GM18520 (cell line): ENCODE measurements around the gene MSH5.

Experiments
- ATAC-seq: cut with Tn5 transposase; IDR thresholded peaks from one replicate; pipeline ENCODE4 v1.9.1; 2021; ENCODE audit not compliant: unreplicated experiment

MSH5 gene

DNA sequence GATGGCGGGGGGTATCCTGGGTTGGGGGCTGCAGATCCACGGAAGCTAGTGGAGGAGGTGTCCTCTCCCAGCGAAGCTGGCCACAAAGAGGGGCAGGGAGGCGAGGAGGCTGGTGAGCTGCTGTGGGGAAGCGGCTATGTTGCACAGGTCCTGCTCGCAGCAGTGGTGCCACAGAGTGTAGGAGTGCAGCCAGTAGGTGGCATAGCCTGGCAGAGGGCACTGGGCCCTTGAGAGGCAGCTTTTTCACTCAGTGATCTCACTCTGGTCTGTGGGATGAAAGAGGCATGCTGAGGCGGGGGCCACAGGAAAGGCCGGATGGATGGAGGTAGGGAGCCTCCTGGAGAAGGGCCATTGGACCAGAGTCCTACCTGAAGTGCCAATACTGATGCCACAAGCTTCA lies 27.5 kb upstream of the MSH5 start:
- ATAC-seq, result no peak

DNA sequence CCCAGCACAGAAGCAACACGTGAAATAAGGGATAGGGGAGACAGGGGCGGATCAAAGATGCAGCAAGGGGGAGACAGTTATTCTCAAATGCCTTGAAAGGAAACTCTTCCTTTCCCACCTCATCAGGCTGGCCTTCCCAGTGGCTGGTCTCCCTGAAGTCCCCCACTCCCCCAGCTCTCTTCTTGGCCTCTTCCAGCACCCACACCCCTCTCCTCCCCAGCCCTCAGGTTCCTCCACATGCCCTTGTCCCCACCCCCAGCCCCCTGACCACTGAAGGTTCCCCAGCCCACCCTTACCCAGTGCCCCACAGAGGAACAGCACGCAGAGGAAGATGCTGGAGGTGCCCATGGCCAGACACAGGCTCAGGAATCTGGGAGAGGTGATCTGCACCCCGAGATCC lies 26.3 kb upstream of the MSH5 start:
- ATAC-seq, result no peak

DNA sequence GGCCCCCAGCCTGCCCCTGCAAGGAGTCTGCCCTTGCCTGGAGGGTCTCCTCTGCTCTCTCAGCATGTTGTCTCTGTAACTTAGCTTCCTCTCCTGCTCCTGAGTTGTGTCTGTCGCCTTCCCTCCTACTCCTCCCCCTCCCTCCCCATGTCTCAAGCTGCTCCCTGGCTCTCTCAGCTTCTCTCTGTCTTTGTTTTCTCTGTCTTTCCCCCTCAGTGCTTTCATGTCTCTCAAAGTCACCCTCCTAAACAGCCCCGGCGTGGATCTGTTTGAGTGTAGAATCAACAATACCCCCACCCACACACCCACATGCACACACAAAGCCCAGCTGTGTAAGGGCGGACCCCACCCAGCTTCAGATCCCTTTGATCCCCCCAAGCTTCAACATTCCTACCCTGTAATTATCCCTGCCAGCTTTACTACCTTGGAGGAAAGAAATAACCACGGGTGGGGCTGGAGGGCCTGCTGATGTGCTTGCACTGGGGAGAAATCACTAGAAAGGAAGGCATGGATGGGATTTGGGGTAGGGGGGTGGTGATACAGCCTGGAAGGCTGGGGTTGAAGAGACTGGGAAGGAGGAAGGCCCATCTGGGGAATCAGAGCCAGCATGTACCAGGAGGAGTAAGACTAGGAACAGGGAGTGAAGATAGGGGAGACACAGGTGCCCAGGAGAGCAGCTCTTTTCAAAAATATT lies 25.7 kb upstream of the MSH5 start:
- ATAC-seq, result no peak

DNA sequence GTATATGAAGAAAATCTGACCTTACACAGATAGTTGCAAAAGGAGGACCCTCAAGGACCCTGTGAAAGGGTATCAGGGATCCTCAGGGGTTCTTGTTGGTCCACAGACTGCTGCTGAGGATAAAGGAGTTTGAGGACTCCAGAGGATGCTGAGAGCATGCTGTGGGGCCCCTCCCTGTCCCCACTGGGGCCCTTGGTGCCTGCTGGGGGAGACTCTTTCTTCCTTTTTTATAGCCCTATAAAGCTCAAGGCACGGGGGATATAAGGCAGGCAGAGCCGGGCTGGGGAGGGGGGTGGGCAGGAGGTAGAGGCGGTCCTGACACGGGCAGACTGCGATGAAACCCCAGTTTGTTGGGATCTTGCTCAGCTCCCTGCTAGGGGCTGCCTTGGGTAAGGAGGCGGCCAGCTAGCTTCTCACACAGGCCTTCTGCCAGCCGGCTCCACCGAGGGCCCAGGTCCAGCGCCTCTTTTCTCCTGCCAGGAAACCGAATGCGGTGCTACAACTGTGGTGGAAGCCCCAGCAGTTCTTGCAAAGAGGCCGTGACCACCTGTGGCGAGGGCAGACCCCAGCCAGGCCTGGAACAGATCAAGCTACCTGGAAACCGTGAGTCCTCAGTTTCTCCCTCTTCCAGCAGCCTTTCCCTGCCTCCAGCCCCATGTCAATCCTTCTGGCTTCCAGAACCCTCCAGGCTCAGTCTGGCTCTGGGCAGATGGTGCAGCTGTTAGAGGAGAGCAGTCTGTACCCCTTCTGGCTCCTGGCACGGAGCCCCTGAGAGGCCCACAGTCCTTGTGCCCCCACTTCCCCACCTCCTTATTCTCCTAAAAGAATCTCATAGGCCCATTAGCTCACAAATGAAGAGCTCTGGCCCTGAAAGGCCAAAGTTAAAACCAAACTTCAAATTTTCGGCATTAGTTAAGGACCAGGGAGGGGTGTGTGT lies 24.5 kb upstream of the MSH5 start, which contains the start of gene LY6G6D:
Gene LY6G6D (plus strand): TSS at position 327 of the 937 bp plus-strand sequence. CDS start 8 bp downstream, at position 335.
- no peak for ATAC-seq

DNA sequence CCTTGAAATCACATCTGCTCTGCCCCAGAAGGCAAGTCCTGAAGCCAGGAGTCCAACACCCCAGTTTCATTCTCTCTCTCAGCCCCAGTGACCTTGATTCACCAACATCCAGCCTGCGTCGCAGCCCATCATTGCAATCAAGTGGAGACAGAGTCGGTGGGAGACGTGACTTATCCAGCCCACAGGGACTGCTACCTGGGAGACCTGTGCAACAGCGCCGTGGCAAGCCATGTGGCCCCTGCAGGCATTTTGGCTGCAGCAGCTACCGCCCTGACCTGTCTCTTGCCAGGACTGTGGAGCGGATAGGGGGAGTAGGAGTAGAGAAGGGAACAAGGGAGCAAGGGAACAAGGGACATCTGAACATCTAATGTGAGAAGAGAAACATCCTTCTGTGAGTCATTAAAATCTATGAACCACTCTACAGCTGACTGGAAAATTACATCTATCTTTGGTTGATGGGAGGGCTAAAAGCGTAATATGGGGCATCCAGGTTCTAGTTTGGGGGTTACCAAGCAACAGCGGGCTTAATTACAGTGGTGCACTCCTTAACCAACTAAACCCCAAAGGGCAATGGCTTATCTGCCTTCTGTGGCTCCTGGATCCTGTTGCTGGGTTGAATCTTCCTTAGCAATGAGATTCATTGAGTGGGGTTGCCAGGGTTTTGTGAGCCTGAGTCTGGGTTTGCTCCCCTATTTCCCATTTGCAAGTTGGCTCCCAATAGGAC lies 22.1 kb upstream of the MSH5 start:
- ATAC-seq, result no peak

DNA sequence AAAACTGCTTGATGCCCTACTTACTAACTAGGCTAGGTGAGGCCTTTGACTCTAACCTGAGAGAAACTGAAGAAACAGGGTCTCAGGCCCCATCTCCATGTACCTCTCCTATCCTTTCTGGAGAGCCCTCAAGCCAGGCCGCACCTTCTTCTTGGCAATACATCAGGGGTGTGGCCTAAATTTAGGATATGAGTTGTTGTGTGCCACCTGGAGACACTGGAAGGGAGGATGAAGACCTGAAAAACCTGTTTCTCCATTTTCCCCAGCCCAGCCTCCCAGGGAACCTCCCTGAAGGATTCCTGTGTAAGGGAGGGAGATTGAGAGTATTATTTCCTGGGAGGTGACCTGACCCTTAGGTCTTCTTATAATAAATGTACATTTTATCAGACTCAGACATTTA lies 21.5 kb upstream of the MSH5 start:
- ATAC-seq, result no peak

DNA sequence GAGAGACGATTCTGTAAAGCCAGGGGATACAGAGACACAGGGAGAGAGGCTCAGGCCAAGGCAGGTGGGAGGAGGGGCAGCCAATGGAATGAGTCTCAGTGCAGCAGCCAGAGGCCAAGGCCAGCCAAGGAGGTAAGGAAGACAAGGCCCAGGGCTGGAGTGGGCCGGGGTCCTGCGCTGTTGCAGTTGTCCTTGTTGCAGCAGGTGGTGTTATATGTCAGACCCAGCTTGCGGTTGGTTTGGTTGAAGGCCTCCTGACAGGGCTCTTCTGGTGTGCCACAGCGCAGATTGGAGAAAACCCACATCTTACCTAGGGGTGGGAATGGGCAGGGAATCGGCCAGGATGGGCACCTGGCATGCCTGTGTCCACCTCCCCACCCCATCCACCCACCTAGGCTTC lies 20.8 kb upstream of the MSH5 start:
- no peak for ATAC-seq

DNA sequence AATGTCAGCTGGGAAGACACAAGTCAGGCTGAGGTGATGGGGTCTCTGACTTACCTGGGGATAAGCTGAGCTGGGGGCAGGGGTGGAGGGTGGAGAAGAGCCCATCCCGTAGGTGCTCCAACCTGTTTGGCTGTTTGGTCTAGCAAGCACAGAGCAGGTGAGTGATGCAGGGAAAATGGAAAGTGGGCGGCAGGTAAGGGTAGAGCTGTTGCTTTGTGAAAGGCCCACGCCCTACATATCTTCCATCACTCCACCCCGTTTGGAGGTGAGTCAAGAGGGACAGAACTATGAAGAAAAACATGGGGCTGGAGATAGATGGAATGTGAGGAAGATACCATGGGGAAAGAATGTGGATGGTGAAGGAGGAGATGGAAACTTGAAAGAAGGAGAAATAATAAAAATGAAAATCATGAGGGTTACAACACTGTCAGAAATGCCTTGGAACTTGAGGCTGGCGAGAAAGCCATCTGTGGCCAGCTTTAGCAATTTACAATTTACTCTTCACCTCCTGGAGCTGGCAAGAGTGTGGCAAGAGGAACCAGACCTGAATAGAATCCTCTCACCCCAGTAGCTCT lies 19.5 kb upstream of the MSH5 start:
- ATAC-seq, result no peak

DNA sequence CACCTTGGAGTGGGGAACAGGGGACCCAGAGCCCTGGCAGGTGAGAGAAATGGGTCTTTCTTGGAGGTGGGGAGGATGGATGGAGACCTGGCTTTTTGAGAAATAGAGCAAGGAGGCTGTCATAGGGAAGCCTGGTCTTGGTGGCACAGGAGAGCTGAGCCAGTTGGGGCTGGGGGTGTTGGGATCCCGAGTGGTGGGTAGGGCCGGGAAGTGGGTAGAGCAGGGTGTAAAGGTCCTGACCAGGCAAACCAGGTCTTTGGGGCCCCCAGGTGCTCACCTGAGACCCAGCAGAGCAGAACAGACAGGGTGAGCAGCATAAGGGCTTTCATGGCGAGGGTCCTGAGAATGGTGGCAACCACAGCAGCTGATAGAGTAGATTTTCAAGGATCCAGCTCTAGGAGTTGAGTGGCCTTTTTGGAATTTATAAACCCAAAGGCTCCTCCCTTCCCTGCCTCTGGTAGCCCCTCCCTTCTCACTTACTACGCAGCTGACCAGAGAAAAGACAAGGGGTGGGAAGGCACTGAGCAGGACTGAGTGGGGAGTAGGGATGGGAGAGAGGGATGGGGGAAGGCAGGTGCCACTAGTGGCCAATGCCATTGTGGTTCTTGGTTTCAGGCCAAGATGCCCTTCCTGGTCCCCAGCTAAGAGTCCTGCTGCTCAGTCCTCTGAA lies 18.3 kb upstream of the MSH5 start, which contains the start of gene LY6G6C:
Gene LY6G6C (minus strand): TSS at position 396 of the 670 bp plus-strand sequence. CDS start 67 bp downstream, at position 329.
- no peak for ATAC-seq

DNA sequence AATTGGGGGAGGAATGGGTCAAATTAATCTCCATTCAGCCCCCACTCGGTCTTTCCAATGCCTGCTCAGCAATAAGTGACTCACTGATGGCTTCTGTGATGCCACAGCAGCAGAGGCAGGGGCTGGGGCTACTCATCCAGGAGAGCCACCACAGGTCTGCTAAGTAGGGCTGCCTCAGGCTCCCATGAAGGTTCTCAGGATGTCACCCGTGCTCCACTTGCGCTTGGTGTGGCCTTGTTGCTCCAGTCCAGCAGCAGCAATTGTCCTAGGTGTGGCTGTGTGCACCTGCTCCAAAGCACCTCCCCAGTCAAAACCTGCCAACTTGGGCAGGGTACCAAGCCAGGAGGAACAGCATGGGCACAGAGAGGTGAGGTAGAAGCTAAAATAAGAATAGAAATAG lies 17.6 kb upstream of the MSH5 start:
- no peak for ATAC-seq

DNA sequence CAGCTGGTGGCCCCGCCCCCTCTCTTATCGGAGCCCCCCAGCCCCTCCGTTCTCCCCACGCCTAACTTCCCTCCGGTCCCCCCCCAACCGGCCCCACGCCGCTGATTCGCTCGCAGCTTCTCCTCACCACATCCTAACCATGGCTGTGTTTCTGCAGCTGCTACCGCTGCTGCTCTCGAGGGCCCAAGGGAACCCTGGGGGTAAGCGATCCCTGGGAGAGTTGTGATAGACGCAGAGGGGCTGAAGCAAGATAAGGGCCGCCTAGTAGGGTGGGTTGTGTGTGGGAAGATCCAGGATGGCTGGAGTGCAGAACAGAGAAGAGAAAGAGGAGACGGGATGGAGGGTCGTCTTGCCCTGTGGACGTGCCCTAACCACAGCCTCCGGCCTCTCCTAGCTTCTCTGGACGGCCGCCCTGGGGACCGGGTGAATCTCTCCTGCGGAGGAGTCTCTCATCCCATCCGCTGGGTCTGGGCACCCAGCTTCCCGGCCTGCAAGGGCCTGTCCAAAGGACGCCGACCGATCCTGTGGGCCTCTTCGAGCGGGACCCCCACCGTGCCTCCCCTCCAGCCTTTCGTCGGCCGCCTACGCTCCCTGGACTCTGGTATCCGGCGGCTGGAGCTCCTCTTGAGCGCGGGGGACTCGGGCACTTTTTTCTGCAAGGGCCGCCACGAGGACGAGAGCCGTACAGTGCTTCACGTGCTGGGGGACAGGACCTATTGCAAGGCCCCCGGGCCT lies 16.4 kb upstream of the MSH5 start, which contains the start of gene MPIG6B:
Gene MPIG6B (plus strand): TSS at position 129 of the 735 bp plus-strand sequence. CDS start 11 bp downstream, at position 140.
- ATAC-seq, result no peak

DNA sequence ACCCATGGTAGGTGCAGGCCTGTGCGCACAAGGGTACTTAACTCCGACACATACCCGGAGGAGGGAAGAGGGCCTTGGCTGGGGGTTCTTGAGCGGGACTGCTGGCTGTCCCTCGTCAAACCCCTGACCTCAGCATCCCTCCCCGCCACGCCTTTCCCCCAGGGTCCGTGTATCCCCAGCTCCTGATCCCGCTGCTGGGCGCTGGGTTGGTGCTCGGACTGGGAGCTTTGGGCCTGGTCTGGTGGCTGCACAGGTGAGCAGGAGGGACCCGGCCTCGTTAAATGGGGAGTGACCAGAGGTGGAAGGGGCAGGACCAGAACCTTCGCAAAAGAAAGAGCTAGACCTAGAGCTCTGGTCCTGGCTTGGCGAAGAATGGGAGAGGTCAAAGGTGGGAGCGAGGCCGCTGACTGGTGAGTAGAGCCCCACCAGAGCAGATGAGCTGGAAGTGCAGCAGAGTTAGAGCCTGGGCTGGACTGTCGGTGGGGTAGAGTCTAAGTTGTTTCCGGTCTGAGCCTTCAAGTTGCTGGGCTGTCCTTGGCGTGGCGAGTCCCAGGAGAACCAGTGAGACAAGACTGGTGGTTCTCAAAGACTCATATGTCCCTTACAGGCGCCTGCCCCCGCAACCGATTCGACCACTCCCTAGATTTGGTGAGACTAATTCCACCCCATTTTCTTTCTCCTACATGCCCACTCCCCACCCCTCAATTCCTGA lies 15.7 kb upstream of the MSH5 start:
- ATAC-seq, result no peak

DNA sequence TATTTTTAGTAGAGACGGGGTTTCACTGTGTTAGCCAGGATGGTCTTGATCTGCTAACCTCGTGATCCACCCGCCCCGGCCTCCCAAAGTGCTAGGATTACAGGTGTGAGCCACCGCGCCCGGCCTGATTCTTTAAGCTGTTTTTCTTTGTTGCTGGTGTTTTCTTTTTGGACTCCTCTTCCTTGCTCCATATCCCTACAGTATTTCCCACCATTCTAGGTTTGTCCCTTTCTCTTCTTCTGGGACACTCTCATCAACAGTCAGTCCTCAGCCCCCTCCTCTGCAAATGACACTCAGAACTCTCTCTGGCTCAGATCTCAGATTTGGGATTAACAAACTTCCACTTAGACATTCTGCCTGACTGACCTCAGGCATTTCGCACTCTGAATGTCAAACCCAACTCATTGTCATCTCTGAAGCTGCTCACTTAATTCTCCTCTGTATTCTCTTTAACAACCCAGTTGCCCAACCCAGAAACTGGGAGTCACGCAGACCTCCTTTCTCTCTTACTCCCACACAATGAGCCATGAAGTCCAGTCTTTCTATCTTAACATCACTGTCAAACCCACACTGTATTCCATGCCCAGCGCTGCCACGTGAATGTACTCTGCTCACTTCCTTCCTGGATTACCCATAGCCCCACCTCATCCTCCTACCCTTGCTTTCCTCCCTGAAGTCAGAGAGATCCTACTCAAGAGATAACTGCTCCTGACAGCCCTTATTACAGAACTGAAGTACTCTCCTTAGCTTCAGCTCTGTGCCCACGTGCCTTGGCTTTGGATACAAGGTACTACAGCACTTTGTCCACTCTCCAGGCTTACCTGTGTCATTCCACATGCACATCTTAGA lies 14.1 kb upstream of the MSH5 start:
- ATAC-seq, result no peak

DNA sequence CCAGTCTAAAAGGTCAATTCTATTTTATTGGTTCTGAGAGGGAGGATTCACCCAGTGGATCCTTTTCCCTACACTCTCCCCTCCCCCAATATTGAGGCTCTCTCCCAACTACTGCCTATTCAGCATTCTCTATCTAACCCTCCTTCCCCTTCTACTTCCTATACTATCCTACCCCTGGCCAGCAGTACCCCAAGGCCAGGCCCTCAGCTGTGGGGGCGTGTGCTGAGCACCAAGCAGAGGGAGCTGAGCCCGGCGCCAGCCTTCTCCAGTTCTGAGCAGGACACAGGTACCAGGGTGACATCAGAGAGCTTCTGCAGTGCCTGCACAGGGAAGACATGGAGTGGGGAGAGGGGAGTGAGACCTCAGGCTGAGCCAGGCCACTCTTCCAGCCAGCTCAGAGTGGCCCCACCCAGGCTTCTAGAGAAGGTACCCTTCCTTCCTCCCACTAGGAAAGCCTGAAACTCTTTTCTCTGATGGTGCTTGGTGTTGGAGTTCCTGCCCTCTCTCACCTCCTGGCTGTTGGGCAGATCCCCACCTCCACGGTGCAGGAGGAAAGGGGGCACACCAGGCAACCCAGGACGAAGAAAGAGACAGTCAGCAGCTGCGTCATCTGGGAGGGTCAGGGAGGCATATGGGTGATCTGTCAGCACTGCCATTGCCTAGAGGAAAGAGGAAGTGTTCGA lies 12.6 kb upstream of the MSH5 start:
- no peak for ATAC-seq

DNA sequence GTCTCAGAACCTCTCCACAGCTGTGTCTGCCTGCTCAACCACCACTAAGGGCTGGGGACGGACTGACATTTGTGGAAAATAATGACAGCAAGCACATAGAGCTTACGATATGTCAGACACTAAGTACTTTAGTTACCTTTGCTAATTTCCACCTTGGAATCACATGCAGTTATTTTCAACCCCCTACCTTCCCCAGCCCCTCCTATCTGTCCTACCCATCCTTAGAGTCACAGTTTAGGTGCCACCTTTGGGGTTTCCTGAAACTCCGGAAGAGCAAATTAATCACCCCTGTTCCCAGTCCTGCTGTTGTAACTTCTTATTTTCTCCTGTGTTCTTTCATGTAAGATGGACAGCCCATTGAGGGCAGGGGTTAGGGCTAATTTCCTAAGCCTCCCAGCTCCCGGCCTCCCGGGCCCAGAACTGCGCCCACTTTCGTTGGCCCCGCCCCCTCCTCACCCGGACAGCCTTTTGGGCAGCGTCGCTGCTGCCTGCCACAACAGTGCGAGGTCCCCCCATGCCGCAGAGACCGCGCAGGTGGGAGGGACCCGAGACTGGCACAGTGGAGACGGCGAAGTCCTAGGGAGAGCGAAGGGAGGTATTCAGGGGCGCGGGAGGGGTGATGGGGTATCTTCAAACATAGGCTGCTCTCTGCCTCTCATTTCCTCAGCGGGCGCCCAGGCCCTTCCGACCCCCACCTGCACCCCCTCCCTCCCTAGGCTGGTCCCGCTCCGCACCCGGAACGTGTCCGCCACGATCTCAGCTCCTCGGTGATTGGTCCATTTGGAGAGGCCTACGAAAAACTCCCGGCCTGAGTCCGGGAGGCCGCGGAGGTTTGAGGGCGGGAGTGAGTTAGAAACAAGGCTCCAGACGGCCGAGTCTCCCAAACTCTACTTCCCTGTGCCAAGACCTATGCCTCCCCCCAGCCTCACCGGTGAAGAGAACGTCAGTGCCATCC lies 11.8 kb upstream of the MSH5 start:
- no peak for ATAC-seq

DNA sequence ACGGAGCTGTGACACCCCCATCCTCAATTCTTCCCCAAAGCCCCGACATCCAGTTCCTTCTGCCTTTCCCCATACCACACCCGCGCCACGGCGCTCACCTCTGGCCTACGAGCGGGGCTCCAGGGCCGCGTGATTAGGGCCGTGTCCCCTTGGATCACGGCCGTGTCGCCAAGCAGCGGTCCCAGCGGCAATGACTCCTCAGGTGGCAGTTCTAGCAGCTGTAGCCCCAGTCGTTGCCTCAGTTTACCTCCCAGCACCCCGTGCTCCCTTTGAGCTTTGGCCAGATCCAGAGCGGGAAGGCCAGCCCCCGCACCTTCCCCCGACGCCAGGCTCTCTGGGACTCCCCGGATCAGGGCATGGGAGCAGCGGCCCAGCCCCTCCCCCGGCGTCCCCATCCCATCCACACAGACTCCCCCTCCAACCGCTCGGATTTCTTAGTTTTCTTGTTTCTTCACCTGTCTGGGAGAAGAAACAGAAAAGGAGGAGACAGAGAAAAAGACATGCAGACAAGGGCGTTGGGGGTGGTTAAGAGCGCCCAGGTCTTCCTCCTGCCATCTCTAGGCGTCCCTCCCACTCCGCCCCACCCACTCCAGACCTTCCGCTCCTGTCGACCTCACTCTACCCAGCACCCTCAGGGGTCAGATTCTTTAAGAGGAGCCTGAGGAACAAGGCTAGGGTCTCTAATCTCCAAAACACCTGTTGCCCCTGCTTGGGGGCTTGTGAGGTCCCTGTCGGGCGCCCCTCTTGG lies 10.9 kb upstream of the MSH5 start, which contains the start of gene DDAH2:
Gene DDAH2 (minus strand): TSS at position 533 of the 748 bp plus-strand sequence. CDS start 138 bp downstream, at position 395.
- ATAC-seq, result no peak
